MG63 (cell line): ENCODE results near the gene MAFF. TPM values are rescaled to one million over a fixed set of nuclear protein-coding genes. Genes with fewer than 3 reads are reported as not detected.
"Not testable (repeated sequence)": the region's sequence is repeated elsewhere in the genome, so short reads cannot be mapped to it uniquely, and the experiment has no call there.

ENCODE experiments used
- DNase-seq: peaks from one replicate; pipeline ENCODE4 v3.0.0-alpha.2; 2020
- H3K27me3 ChIP-seq: fragments of 250-450 bp; sonication (Bioruptor Pico); 2 replicates; pipeline ENCODE4 v1.5.1; 2020; ENCODE audit warnings: mild to moderate bottlenecking, moderate library complexity
- H3K36me3 ChIP-seq: fragments of 250-450 bp; sonication (Bioruptor Pico); 2 replicates; pipeline ENCODE4 v1.5.1; 2020; ENCODE audit warnings: mild to moderate bottlenecking, moderate library complexity
- H3K4me3 ChIP-seq: fragments of 250-450 bp; sonication (Bioruptor Pico); 2 replicates; pipeline ENCODE4 v1.5.1; 2020; ENCODE audit warnings: mild to moderate bottlenecking, moderate library complexity
- H3K9me3 ChIP-seq: fragments of 250-450 bp; sonication (Bioruptor Pico); 2 replicates; pipeline ENCODE4 v1.5.1; 2020; ENCODE audit warnings: mild to moderate bottlenecking, moderate library complexity
- total RNA-seq: library from RNA; depleted of rRNA; stranded (reverse); fragments of >200 nt; shearing (Covaris generic); gene quantifications from 2 replicates; pipeline ENCODE4 v1.2.3, GENCODE V29; 2014; ENCODE audit warnings: low replicate concordance; rRNA removed

The MAFF gene
- 15.8 and 22.0 TPM in 2 replicates for total RNA-seq

DNA sequence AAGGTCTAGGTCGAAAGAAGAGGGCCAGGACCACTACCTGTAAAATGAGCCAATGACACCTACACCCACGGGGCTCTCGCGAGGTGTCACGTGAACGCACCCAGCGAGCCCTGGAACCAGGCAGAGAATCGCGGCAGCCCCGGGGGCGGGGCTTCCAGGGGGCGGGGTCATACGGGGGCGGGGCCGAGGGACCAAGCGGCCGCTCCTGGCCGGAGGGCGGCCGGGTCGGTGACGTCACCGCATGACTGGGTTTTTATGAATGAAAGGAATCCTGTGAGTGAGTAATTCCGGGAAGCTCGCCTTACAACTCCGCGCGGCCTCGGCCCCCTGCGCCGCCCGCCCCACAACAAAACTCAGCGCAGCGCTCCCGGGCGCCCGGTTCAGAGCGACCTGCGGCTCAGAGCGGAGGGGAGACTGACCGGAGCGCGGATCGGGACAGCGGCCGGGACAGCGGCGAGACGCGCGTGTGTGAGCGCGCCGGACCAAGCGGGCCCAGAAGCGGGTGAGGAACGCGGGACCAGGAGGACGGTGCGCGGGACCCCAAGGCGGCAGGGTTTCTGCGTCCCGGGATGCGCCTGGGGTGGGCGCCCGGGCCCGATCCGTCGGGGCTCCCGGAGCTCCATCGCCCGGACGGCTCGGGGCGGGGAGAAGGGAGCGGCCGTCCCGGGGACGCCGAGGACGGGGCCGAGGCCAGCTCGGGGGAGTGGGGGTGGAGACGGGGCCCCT, at the start of gene MAFF:
Gene MAFF (plus strand): TSS at position 284 of the 726 bp plus-strand sequence. CDS start 11,860 bp downstream, outside the sequence.
- Histone ChIP-seq H3K4me3 (peak within 1 kb of the TSS; percentile 97), H3K36me3 (peaks cover 12% of the 10 kb centered on the region), H3K9me3 (no peaks in the 10 kb centered on the region), H3K27me3 (no peaks in the 10 kb centered on the region)
- DNase-seq: peak; percentile 95

GRCh38 chr22:38153821-38154562, 47.8 kb upstream of the MAFF start:
- Histone ChIP-seq H3K27me3 (no peaks in the 10 kb centered on the region), H3K36me3 (no peaks in the 10 kb centered on the region), H3K9me3 (peaks cover 8% of the 10 kb centered on the region), H3K4me3 (no peak overlapping the region)
- no peak for DNase-seq

DNA sequence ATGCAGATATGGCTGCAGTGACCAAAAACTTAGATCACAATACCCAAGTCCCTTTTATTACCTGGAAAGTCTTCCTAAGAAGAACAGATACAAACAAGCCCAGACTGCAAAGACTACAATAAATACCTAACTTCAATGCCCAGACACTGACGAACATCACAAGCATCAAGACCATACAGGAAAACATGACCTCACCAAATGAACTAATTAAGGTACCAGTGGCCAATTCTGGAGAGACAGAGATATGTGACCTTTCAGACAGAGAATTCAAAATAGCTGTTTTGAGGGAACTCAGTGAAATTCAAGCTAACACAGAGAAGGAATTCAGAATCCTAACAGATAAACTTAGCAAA, 47.3 kb upstream of the MAFF start:
- DNase-seq, H3K4me3 ChIP-seq: not testable (repeated sequence)

GRCh38 chr22:38155703-38156102, 46.1 kb upstream of the MAFF start:
- Histone ChIP-seq H3K9me3 (peaks cover 8% of the 10 kb centered on the region), H3K36me3 (no peaks in the 10 kb centered on the region), H3K27me3 (no peaks in the 10 kb centered on the region), H3K4me3 (no peak overlapping the region)
- no peak for DNase-seq

More for the DNA sequence above, 47.3 kb upstream of the MAFF start:
- not testable (repeated sequence) for H3K9me3 ChIP-seq, H3K27me3 ChIP-seq, H3K36me3 ChIP-seq

DNA sequence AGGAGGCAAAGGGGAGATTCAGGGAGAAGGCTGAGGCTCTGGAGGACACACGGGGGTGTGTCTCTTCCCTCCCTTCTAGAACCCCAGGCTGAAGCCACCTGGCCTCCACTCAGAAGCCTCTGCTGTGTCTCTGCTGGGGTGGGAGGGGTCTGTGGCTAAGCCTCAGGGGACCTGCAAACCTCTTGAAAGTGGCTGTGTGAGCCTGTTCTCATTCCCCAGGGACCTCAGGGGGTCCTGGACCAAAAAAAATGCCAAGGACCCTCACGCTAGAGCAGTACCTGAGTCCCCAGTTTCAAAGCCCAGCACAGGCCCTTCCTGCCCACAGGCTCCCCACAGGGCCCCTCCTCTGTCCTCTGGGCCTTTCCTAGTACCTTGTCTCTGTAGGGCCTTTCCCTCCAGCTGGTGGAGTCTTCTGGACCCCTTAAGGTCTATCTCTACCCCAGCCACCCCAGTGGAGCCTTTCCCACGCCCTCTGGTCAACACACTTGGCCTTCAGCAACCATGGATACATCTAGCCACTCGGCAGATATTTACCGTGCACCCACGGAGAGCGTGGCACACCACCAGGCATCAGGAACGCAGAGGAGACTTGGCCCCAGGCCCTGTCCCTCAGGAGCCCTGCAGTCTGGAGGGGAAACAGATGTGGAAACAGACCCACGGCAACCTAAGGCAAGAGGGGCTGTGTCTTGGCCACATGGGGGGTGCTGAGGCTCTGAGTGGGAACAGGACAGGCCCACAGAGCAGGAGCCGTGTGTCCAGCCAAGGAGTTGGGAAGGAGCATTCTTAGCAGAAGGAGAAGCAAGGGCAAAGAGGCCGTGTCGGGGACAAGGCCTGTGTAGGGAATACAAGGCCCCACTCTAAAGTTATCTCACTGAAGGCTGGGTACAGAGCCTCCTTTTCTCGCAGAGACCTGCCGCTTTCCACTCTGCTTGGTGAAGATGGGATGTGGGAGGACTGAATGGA, 38.6 kb upstream of the MAFF start:
- DNase-seq: no peak
- Histone ChIP-seq H3K9me3 (no peaks in the 10 kb centered on the region), H3K27me3 (no peaks in the 10 kb centered on the region), H3K36me3 (no peaks in the 10 kb centered on the region; the same call in 1 of the 2 replicates), H3K4me3 (no peak overlapping the region)

- no peak for DNase-seq
- no peaks in the 10 kb centered on the region for H3K27me3 ChIP-seq
- no peak overlapping the region for H3K4me3 ChIP-seq
- no peaks in the 10 kb centered on the region; the same call in 1 of the 2 replicates for H3K36me3 ChIP-seq
- no peaks in the 10 kb centered on the region for H3K9me3 ChIP-seq
Observed at GRCh38 chr22:38163844-38164550, 37.8 kb upstream of the MAFF start.

DNA sequence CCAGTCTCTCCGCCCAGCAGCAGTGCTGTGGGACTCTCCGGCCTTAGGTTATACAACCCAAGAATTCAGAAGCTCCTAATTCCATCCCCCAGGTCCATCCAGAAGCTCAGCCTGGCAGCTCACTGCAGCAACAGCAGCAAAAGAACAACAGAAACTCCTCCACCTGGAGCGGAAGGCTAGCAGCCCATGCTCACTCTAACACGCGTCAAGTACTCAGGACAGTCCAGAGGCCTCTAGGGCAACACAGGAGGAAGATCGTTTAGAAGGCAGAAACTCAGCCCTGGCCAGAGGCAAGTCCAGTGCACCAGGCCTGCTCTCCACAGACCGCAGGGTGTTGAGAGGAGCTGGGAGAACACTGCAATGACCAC, 37.3 kb upstream of the MAFF start:
- Histone ChIP-seq H3K27me3 (no peaks in the 10 kb centered on the region), H3K36me3 (no peaks in the 10 kb centered on the region; the same call in 1 of the 2 replicates), H3K9me3 (no peaks in the 10 kb centered on the region), H3K4me3 (no peak overlapping the region)
- no peak for DNase-seq

- Histone ChIP-seq H3K27me3 (no peaks in the 10 kb centered on the region), H3K36me3 (no peaks in the 10 kb centered on the region; the same call in 1 of the 2 replicates), H3K4me3 (no peak overlapping the region), H3K9me3 (no peaks in the 10 kb centered on the region)
- DNase-seq: no peak
Observed at GRCh38 chr22:38165922-38166593, 35.7 kb upstream of the MAFF start.

DNA sequence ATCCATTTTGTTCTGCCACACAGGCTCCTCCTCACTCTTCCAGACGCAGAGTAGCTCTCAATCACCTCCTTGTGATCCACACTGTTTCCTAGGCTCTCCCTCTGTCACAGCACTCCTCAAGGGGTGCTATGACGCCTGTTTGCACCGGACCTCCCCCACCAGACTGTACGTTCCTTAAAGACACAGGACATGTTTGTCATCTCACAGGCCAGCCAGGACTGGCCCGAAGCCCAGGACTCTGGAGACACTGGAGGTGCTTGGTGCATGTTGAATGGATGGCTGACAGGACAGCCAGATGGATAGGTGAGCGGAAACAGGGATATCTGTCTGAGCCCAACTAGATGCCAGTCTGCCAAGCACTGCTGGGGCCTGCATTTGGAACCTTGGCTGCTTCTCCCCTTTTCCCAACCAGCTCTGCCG, 33.8 kb upstream of the MAFF start:
- Histone ChIP-seq H3K9me3 (no peaks in the 10 kb centered on the region), H3K27me3 (no peaks in the 10 kb centered on the region), H3K36me3 (no peaks in the 10 kb centered on the region; the same call in 1 of the 2 replicates), H3K4me3 (no peak overlapping the region)
- DNase-seq: no peak

DNA sequence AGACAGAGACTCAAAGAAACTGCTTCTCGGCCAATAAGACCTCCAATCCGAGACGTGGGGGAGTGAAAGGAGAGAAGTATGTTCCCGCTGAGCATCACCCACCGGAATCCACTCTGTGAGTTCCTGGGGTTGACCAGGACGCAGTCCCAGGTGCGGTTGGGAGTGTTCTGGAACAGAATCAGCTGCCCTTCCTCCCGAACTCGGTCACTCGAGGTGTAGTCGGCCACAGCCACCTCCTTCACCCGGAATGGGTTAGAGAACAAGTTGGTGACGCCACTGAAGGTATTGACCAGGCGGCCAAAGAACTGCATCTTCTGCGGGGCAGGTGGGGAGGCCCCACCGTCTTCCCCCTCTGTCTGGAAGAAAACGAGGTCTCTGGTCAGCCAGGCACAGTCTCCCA, 32.7 kb upstream of the MAFF start:
- Histone ChIP-seq H3K27me3 (no peaks in the 10 kb centered on the region), H3K36me3 (no peaks in the 10 kb centered on the region; the same call in 1 of the 2 replicates), H3K9me3 (no peaks in the 10 kb centered on the region), H3K4me3 (no peak overlapping the region)
- DNase-seq: no peak

GRCh38 chr22:38170469-38170868, 31.3 kb upstream of the MAFF start:
- Histone ChIP-seq H3K36me3 (no peaks in the 10 kb centered on the region; the same call in 1 of the 2 replicates), H3K27me3 (no peaks in the 10 kb centered on the region), H3K4me3 (no peak overlapping the region), H3K9me3 (no peaks in the 10 kb centered on the region)
- DNase-seq: no peak

- peak; percentile 70 for DNase-seq
- H3K9me3 ChIP-seq: no peaks in the 10 kb centered on the region
Observed at GRCh38 chr22:38171927-38172831, 29.6 kb upstream of the MAFF start.

DNA sequence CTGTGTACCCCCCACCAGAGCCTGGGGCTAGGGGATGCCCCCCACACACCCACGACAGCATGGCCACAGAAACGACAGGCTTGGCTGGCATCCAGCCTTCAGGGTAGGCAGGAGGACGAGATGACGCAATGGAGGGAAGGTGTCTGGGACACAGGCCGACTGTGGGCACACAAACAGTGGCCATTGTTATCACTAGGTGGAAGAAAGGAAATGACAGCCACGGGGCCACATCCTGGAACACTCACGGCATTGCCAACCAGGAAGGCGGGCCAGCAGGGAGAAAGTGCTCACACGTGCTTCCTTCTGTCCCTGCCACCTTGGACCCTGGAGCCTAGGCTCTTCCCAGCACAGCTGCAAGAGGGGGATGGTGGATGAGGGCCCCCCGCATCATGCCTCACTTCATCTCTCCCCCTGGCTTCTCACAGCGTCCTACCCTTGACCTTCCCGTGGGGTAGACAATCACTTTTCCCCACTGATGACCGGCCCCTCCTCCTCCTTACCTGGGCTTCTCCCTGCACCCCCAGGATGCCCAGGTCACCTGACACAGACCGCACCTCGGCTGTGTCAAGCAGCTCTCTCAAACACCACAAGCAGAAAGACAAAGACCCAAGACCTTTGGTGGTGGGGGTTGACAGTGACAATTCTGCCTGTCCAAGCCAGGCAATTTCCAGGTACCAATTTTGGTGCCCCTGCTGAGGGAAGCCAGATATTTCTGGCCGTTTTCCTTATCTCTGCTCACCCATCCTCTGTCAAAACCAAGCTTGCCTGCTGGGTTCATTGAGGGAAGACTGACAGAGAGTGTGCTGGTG, 28.8 kb upstream of the MAFF start:
- no peaks in the 10 kb centered on the region for H3K9me3 ChIP-seq
- H3K27me3 ChIP-seq: no peaks in the 10 kb centered on the region
- H3K36me3 ChIP-seq: no peaks in the 10 kb centered on the region
- no peak for DNase-seq
- H3K4me3 ChIP-seq: no peak overlapping the region

More at GRCh38 chr22:38171927-38172831, 29.6 kb upstream of the MAFF start:
- Histone ChIP-seq H3K4me3 (no peak overlapping the region), H3K36me3 (no peaks in the 10 kb centered on the region), H3K27me3 (no peaks in the 10 kb centered on the region)

- Histone ChIP-seq H3K9me3 (no peaks in the 10 kb centered on the region), H3K36me3 (no peaks in the 10 kb centered on the region)
- DNase-seq: no peak
Observed at GRCh38 chr22:38173641-38173906, 28.2 kb upstream of the MAFF start.

More at GRCh38 chr22:38173641-38173906, 28.2 kb upstream of the MAFF start:
- H3K4me3 ChIP-seq: no peak overlapping the region
- no peaks in the 10 kb centered on the region for H3K27me3 ChIP-seq
